ENCODE measurements around the gene ANKMY1. TPM values are rescaled to one million over a fixed set of nuclear protein-coding genes. Genes with fewer than 3 reads are reported as not detected.
A peak's percentile ranks its signal among the peaks of the same experiment; 100 is the strongest.

Gene ANKMY1
- total RNA-seq, 1 experiment from 2014 or later, result 4.0 TPM

- DNase-seq (ENCODE audit: low read depth), result peak; percentile 93
Measured at GRCh38 chr2:240579771-240580614, 22.2 kb upstream of the ANKMY1 start.

GRCh38 chr2:240579071-240579762 is 21.4 kb upstream of the ANKMY1 start:
- DNase-seq (ENCODE audit: low read depth), result no peak

DNA sequence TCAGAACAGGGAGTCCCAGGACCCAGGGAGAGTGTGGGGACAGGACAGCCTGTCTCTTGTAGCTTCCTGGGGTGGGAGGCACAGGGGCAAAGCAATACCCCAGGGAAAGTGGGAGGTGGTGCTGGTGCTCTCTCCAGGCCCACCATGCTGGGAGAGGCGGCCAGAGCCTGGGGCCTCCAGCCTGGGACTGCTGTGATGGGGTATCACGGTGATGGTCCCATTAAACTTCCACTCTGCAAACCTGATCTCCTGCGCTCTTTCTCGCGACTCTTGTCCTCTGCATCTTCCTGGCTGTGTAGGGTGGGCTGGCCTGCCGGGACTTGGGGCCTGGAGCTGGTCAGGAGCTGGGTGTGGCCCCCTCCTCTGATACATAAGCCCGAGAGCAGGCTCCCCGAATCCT is 20.7 kb upstream of the ANKMY1 start:
- no peak for DNase-seq (ENCODE audit: low read depth)

DNA sequence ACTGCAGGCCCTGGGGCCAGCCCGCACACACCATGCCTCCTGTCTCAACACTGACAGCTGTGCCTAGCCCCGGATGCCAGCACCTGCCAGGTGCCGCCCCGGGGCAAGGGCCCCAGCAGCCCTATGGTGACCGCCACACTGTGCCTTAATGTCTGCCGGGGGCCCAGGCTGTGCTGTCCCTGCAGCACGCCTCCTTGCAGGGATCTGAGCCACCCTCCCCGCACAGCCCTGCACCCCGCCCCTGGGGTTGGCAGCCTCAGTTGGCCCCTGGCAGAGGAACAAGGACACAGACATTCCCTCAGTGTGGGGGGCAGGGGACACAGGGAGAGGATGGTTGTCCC is 20.3 kb upstream of the ANKMY1 start:
- DNase-seq (ENCODE audit: low read depth), result no peak

DNA sequence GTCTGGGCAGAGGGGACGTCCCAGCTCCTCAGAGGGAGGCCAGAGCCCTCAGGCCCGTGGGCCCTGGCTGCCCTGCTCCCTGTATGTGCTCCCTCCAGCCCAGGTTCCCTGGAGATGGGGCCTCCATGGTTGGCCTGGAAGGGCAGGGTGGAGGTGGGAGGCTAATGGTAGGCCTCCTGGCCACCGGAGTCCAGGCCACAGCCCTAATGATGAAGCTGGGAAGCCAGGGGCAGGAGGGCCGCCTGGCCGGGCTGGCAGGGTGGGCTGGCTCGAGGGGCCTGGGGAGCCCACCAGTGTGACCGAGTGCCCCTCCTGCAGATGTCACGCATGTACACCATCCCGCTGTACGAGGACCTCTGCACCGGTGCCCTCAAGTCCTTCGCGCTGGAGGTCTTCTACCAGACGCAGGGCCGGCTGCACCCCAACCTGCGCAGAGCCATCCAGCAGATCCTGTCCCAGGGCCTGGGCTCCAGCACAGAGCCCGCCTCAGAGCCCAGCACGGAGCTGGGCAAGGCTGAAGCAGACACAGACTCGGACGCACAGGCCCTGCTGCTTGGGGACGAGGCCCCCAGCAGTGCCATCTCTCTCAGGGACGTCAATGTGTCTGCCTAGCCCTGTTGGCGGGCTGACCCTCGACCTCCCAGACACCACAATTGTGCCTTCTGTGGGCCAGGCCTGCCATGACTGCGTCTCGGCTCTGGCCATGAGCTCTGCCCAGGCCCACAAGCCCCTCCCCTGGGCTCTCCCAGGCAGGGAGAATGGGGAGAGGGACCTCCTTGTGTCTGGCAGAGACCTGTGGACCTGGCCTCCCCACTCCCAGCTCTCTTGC is 19.7 kb upstream of the ANKMY1 start:
- no peak for DNase-seq (ENCODE audit: low read depth)

GRCh38 chr2:240576436-240577205 is 18.8 kb upstream of the ANKMY1 start:
- DNase-seq (ENCODE audit: low read depth), result no peak

DNA sequence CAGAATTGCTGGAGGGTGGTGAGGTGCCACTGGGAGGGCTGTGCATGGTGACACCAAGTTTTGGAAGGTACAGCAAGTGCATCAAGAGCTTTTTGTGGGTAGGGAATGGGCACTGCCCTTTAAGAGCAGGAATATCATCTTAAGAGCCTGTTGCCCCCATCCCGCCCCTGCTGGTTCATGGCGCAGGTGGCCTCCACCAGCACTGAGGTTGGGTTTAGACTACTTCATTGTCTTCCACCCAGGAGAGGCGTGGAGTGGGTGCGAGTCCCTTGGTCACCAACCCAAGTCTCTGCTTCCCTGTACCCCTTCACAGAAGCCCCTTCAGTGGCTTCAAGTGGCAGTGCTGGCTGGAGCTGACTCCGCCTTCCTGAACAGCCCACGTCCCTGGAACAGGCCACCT is 18.2 kb upstream of the ANKMY1 start:
- DNase-seq (ENCODE audit: low read depth), result no peak

DNA sequence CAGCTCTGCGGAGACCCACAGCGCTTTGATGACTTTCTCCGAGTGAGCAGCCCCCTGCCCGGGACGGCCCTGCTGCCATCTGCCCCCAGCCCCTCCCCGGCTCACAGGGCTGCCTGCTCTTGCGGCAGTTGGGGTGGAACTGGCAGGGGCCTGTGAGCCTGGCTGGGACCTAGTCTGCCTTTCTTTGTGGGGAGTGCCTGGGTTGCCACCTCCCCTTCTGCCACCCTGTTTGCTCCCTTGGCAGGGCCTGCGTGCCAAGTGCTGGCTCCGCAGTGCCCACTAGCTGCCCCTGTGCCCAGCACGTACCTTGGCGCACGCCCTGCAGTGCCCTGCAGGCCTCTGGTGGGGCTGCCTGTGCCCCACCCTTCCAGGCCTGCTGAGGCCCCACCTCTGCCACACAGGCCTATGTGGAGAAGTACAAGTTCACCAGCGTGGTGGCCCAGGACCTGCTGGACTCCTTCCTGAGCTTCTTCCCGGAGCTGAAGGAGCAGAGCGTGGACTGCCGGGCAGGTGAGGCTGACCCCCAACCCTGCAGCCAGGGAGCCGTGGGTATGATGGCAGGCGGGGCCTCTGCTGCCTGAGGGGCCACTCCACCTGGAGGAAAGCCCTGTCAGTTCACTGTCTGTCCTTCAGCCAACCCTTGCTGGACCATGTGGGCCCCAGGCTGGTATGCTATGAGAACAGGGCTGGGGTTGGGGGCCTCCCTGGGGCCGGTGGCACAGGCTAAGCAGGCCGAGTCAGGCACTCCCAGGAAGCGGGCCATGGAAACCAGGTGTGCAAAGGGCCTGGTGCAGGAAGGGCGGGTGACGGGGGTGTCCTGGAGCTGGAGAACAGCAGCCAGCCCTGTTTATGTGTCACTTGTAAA is 17.5 kb upstream of the ANKMY1 start:
- DNase-seq (ENCODE audit: low read depth), result no peak

GRCh38 chr2:240574386-240575100 is 16.8 kb upstream of the ANKMY1 start:
- no peak for DNase-seq (ENCODE audit: low read depth)

DNA sequence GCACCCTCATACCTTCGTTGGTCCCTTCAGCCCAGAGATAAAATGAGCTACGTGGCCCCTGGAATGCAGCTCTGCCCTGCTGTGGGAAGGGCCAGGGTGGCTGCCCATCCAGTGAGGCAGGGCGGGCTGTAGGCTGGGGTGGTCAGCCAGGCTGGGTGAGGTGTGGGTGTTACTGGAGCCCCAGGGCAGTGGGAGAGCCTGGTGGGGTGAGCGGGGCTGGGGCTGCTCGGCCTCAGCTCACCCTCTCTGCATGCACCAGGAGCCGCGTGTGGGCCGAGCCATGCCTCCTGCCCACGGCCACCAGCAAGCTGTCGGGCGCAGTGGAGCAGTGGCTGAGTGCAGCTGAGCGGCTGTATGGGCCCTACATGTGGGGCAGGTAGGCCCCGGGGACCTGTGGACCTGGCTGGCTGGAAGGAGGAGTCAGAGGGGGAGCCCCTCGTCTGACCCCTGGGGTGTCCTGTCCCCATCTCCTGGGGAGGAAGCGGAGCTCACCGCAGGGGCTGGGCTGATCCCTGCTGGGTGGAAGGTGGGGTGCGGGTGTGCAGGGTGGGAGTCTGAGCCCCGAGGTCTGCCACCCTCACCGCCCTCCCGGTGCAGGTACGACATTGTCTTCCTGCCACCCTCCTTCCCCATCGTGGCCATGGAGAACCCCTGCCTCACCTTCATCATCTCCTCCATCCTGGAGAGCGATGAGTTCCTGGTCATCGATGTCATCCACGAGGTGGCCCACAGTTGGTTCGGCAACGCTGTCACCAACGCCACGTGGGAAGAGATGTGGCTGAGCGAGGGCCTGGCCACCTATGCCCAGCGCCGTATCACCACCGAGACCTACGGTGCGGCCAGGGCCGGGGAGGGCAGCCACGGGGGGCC is 16.0 kb upstream of the ANKMY1 start:
- no peak for DNase-seq (ENCODE audit: low read depth)

DNA sequence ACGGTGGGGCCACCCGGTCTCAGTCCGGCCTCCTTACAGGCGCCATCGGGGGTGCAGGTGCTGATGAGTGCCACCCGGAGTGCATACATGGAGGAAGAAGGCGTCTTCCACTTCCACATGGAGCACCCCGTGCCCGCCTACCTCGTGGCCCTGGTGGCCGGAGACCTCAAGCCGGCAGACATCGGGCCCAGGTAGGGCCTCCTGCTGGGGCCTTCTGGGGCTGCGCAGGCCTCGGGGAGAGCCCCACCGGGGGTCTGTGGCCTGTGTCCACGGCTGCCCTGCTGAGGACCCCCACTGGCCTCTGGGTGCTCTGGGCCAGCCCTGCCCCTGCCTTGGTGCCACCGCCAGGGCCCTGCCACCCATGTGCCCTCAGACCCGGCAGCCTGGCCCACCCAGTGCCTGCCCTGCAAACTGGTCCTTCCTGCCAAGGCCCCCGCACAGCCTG is 15.3 kb upstream of the ANKMY1 start:
- DNase-seq (ENCODE audit: low read depth), result no peak

DNA sequence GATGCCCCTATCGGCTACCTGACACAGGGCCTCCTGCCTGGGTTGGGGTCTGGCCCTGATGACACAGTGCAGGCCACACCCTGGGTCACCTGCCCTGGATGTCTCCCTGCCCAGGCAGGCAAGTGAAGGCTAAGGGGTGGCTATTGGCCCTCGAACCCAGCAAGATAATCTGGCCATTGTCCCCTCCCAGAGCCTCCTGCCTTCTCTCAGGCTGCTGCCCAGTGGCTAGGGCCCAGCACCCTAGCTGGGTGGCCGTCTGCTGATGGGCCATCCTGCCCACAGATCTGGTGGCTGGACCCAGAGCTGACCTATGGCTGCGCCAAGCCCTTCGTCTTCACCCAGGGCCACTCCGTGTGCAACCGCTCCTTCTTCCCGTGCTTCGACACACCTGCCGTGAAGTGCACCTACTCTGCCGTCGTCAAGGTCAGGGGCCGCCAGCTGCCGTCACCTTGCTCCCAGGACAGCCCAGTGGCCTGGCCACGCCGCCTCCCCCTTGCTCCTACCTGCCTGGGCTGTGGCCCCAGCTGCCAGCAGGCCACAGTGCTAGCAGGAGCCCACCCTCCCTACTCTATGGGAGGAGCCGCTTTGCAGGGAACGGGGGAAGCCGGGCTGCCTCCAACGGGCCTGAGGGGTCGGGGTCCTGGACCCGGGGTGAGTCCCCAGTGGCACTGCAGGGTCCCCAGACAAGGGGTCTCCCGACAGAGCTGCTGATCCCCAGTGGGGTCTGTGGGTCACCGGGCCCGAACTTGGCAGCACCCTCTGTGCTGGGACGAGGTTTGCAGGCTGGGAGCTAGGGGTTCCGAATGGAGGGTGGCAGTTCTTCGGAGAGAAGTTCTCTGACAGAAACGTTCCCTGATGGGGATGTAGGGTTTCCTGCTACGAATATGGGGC is 14.6 kb upstream of the ANKMY1 start:
- no peak for DNase-seq (ENCODE audit: low read depth)

- no peak for DNase-seq (ENCODE audit: low read depth)
Measured at GRCh38 chr2:240571314-240571973, 13.7 kb upstream of the ANKMY1 start.

DNA sequence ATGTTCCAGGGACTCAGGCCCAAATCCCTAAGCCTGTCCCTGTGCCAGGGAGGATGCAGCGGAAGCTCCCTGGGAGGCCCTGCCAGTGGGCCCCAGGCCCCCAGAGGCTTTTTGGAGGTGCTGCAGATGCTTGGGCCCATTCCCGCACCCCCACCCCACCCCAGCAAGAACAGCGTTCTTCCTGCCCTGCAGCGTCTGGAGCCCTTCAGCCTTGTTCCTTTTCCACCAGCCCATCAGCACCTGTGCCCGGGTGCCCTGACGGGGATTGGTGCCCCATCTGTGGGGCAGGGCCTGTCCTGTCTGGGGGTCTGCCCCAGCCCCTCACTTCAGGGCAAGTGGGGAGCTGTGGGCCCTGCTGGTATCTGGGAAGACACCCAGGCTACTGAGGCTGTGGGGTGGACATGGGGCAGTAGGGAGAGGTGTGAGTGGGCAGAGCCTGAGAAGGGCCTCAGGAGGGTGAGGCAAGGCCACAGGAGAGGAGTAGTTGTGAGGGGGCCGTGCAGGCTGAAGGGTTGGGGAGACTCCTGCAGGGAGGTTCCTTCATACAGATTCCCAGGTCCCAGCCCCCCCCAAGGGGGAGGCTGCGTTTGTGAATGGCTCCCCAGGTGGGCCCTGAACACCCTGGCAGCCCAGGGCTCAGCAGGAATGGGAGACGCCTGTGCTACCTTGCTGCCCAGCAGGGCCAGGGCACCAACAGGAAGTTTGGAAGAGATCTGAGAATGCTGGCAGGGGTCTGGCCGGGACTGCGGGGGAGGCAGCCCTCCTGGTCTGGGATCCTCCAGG is 12.9 kb upstream of the ANKMY1 start:
- DNase-seq (ENCODE audit: low read depth), result no peak

DNA sequence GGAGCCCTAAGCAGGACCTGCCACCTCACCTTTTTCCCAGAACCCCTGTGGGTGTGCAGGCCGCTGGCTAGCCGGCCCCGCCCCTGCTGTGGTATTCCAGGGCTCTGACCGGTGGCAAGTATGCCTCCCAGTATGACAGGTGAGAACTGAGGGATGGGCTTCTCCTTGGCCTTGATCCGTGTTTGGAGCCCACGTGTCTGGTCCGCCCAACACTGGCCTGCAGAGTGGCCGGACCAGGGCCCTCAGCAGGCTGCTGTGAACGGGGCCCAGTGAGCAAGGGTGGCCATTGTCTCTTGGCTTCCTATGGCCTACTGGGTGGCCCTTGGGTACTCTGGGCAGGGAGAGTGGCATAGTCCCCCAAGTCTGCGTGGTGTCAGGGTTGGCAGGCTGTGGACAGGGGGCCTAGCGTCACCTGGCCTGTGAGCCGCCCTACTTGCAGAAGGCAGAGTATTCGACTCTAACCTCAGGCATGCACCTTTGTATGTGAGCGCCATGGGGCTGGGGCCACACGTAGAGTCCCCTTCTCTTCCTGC is 12.3 kb upstream of the ANKMY1 start:
- no peak for DNase-seq (ENCODE audit: low read depth)

DNA sequence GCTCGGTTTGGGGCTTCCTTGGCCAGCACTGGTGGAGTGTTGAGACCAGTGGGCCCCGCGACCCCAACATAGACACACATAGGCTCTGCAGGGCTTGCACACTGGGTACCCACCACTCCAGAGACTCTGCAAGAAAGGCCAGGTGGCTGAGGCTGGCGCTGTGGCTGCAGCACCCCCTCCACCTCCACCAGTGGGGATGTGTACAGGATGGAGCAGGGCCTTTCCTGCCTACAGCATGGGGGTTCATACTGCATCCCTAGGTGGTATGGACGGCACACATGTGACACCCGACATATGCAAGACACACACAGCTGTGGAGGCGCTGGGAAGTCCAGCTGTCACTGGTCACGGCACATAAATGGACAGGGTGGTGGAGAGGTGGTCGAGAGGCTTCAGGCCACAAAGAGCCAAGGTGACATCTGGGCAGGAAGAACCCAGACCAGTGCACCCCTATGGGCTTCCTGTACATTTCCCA is 11.8 kb upstream of the ANKMY1 start:
- DNase-seq (ENCODE audit: low read depth), result no peak
